Activated T-cell treated with anti-CD3 and anti-CD28 coated beads, Interleukin-2, amount 50 U/mL, for 1 hour (primary cell): Measurements from ENCODE around the gene PDCL2.
"Not testable (repeated sequence)": the region's sequence is repeated elsewhere in the genome, so short reads cannot be mapped to it uniquely, and the experiment has no call there.

Source experiments
- DNase-seq: peaks from one replicate; pipeline ENCODE4 v3.0.0-alpha.2; 2020

PDCL2 gene, protein sequence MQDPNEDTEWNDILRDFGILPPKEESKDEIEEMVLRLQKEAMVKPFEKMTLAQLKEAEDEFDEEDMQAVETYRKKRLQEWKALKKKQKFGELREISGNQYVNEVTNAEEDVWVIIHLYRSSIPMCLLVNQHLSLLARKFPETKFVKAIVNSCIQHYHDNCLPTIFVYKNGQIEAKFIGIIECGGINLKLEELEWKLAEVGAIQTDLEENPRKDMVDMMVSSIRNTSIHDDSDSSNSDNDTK

DNA sequence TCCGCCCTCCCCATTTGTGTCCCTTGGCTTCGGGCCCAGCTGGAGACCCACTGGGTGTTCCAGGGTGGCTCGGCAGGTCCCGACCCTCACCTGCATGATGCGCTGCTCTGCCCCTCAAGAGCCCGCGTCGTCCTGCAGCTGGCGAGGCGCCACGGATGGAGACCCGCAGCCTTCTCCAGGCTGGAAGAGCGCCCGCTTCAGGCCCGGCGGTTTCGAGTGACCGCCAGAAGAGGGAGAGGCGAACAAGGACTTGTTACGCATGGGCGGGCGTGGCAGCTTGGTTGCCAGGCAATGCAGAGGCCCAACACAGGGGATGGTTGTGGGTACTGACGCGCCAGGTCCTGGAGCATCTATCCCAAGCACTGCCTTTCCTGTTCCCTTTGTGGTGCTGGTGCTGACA, at the start of gene PDCL2:
TSS of gene PDCL2 (minus strand) at position 232 of the 400 bp plus-strand sequence. CDS start at position 96, 136 bp downstream.
- DNase-seq, result no peak

- no peak for DNase-seq
Measured at GRCh38 chr4:55637272-55637820, 45.3 kb upstream of the PDCL2 start.

DNA sequence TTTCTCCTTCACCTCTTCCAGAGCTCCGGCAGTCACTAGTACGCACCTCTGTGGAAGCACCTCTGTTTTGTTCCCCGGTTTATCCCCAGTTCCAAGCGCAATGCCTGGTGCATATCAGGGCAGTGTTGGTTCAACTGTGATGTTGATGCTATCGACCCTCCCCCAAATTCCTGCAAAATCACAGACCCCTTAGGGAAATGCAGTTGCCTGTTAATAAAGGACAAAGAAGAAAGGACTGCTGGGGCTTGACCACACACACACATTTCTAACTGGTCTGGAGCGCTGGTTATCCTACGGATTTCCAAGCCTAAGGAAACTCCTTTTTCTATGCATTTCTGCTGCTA, 44.6 kb upstream of the PDCL2 start:
- no peak for DNase-seq

GRCh38 chr4:55635741-55636655, 44.0 kb upstream of the PDCL2 start, which contains the start of gene NMU:
TSS of gene NMU (minus strand) at chr4:55636298. CDS start at chr4:55636192, 106 bp downstream.
- peak; percentile 17 for DNase-seq

GRCh38 chr4:55635282-55635681, 43.2 kb upstream of the PDCL2 start:
- DNase-seq, result no peak

DNA sequence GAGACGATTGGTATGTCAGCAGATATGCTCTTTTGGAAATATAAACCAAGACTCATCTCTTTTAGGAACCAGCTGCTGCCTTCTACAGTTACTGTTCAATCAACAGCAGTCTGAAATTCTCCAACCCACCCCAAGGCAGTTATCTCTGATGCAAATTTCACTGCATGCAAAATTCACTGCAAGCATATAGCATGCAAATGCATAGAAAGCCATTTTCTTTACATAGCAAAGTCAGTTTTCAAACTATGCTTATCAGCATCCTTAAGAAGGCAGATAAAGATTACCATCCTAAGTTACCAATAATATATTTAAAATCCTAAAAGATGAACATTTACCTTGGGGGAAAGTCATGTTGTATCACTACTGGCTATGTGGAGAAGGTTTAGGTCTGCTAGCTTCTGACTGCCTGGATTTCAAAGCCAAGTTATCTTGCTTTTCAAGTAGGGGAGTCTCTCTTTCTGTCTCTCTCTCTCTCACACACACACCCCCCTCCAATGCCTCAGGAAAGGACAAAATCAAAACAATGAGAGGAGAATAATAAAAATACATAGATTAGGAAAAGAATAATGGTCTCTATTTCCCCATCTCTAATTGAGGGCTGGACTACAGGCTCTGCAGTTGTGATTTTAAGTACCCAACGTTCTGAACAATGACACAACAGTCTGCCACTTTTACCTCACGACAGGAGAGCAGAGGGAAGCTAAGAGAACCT, 42.5 kb upstream of the PDCL2 start:
- no peak for DNase-seq

DNA sequence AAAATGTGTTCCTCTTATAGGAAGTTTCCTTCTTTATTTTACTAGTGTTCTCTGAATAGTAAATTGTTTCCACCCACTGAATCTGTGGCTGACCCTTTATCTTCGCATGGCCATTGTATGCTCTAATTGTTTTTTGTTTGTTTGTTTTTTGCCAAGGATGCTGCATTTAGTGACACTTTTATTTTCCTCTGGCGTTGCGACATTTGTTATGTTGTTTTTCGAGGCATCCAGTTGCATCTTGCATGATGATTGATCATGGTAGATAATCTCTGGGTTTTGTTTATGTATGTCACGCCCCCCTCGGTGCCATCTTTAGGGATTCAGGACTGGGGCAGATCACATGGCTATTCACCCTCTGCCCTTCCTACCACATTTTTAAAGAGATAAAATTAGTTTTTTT, 41.9 kb upstream of the PDCL2 start:
- no peak for DNase-seq

DNA sequence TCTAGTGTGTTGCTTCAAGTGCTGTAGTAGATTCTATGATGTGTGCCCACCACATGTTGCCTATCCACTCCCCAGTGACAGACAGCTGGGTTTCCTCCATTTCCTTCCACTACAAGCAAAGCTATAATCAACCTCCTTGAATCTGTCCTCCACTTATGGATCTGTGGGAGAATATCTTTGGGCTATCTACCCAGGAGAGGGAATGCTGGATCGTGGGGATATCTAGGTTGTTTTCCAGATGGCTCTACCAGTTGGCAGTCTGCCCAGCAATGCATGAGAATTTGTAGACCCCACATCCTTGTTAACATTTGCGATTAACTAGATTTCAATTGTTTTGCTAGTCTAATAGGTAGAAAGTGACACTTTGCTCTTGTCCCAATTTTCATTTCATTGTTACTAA, 33.8 kb upstream of the PDCL2 start:
- no peak for DNase-seq

GRCh38 chr4:55624063-55624462, 32.0 kb upstream of the PDCL2 start:
- DNase-seq, result not testable (repeated sequence)

DNA sequence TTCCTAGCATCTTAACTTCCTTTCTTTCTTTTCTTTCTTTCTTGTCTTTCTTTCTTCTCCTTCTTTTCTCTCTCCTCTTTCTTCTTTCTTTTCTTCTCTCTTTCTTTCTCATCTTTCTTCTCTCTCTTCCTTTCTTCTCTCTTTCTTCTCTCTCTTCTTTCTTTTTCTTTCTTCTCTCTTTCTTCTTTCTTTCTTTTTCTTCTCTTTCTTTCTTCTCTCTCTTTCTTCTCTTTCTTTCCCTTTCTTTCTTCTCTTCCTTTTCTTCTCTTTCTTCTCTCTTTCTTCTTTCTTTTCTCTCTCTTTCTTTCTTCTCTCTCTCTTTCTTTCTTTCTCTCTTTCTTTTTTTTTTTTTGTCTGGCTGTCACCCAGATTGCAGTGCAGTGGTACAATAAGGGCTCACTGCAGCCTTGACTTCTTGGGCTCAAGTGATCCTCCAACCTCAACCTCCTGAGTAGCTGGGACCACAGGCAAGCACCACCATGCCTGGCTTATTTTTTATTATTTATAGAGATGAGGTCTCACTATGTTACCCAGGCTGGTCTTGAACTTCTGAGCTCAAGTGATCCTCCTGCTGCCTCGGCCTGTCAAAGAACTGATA, 26.6 kb upstream of the PDCL2 start:
- DNase-seq, result no peak

GRCh38 chr4:55617587-55618197, 25.6 kb upstream of the PDCL2 start:
- no peak for DNase-seq

GRCh38 chr4:55615008-55615407, 23.0 kb upstream of the PDCL2 start:
- DNase-seq, result no peak

GRCh38 chr4:55613621-55614020, 21.6 kb upstream of the PDCL2 start:
- no peak for DNase-seq

DNA sequence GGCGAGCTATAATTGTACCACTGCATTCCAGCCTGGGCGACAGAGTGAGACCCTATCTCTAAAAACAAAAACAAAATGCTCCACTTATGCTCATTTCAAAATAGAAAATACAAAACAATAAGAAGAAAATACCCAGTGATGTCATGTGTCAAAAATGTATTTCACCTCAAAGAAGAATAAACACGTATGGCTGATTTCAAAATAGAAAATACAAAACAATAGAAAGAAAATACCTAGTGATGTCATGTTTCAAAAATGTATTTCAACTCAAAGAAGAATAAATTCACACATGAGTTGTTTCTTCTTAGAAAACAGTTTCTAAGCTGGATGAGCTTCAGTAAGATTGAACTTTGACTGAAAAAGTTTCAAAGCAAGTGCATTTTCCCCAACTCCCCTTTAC, 20.3 kb upstream of the PDCL2 start:
- DNase-seq, result no peak

DNA sequence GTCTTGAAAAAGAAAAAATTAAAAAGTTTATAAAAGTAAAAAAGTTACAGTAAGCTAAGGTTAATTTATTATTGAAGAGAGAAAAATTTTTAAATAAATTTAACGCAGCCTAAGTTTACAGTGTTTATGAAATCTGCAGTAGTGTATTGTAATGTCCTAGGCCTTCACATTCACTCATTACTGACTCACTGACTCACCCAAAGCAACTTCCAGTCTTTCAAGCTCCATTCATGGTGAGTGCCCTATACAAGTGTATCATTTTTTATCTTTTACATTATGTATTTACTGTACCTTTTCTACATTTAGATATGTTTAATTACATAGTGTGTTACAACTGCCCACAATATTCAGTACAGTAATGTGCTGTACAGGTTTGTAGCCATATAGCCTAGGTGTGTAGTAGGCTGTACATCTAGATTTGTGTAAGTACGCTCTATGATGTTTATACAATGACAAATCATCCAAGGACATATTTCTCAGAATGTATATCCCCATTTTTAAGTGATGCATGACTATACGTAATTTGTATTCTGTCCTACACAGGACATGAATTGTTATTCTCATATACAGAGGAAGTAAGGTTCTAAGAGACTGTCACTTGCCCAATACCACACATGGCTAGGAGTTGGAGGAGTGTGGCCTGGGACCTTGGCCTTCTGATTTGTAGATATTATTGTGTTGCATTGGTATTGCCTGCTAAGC, 19.5 kb upstream of the PDCL2 start:
- DNase-seq, result no peak

GRCh38 chr4:55610381-55610780, 18.3 kb upstream of the PDCL2 start:
- DNase-seq, result no peak

GRCh38 chr4:55609393-55609866, 17.4 kb upstream of the PDCL2 start:
- no peak for DNase-seq

DNA sequence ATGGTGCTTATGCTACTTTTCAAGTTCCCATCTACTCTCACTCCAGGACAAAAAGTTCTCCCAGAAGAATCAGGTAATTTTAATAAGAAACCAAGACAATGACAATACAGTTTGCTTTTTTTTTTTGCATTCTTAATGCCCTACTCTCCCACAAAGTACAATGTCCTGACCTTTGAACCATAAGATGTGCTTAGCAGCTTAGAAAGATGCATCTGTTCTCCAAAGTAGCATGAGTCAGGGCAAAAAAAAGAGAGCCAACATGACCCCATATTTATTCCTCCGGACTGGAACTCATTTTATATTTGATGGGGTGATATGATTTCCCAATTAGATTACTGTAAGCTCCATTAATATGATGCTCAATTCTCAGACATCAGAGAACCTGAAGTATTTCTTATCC, 16.5 kb upstream of the PDCL2 start:
- no peak for DNase-seq

DNA sequence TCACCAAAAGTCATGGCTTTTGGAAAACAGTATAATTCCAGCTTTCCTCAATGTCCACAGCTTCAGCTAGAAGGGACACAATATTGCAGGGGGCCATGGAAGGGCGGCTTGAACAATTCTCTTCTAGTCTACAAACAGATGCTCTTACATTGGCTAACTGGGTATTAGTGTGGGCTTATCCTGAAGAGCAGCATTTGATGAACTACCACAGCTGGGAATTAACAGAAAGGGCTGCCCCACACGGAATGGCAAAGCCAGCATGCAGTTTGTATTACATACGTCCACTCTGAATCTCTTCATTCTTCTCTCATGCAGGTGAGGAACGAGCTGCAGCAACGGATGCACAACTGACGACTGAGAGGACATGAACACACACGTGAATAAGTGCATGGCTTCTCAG, 13.0 kb upstream of the PDCL2 start:
- DNase-seq, result no peak

DNA sequence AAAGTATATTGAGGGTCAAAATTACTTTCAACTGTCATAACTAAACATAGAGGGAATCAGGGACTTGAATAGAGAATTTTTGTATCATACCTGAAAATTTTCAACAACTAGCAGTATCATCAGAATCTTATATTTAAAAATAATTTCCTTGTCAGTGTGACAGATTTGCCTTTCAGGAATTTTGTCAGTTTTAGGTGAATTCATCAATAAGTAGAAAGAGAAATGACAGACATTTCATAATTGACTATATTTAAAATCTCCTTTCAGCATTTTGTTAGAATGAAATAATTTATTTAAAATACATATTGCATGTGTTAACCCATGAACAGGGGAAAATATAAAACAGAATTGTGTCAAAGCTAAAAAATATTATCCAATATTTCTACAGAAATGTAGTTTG, 8.6 kb upstream of the PDCL2 start:
- DNase-seq, result no peak

GRCh38 chr4:55598641-55599040, 6.6 kb upstream of the PDCL2 start:
- no peak for DNase-seq

DNA sequence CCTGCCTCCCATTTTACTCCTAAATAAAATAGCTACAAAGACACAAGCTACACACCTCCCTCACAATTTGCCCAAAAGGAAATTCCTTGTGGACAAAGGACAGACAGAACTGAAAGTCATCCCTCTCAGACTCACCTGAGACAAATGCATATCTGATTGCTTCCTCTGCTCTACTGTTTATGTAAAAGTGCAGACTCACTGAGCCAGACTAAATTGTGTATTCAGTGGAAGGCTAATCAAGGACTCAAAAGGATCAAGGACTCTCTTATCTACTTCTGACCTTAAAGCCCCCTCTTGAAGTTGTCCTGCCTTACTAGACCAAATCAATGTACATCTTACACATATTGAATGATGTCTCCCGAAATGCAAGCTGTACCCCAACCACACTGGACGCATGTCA, 3.9 kb downstream of the PDCL2 start:
- no peak for DNase-seq
